K562 (cell line): Measurements from ENCODE around the gene LBR. TPM values are rescaled to one million over a fixed set of nuclear protein-coding genes. Genes with fewer than 3 reads are reported as not detected.

Experiments used
- ATAC-seq: fragments of 200-7000 bp; cut with Tn5 transposase; 3 replicates; pipeline ENCODE4 v1.9.1; 2020; ENCODE audit warnings: moderate library complexity
- BruUV-seq: library from RNA; stranded (reverse); fragments of 400-500 nt; replicated peaks from 2 replicates; lab custom pipeline; 2021; lab: Mats Ljungman, UMichigan
- CTCF ChIA-PET: fragments of 300-600 bp; formaldehyde crosslinking; extraction: SDS; loops from one replicate; lab custom pipeline; 2021; ENCODE audit warnings: low intra/inter-chr PET ratio; lab: Yijun Ruan, JAX
- POLR2A ChIA-PET: fragments of 300-600, 350-650 bp; sonication (Branson Sonifier 250); formaldehyde crosslinking; extraction: SDS; loops from one replicate; lab custom pipeline; 2021; ENCODE audit warnings: antibody characterized with exemption, inconsistent platforms; lab: Yijun Ruan, JAX
- DNase-seq, 4 experiments: peaks; one replicate each; pipeline versions ENCODE4 v3.0.0 to v3.0.0-alpha.2; 2011 to 2018; ENCODE audit warnings: low spot score in 3 of 4, mixed read lengths in 3 of 4; ENCODE audit errors: extremely low read depth in 1 of 4
- FAIRE-seq: peaks from 2 replicates; lab custom pipeline; 2011; peaks lifted over from hg19 to GRCh38; lab: Jason Lieb, UNC
- H2AFZ ChIP-seq: 2 replicates; pipeline ENCODE4 v1.6.0; 2011; ENCODE audit warnings: low read depth, low read length, control low read depth, inconsistent platforms
- H3K27ac ChIP-seq: fragments of 200-600 bp; 3 replicates; pipeline ENCODE4 v1.8.0; 2011; ENCODE audit warnings: low read depth, mild to moderate bottlenecking, control low read depth, inconsistent platforms, low read length, moderate library complexity, mixed read lengths; ENCODE audit errors: extremely low read depth
- H3K27me3 ChIP-seq, 2 experiments: fragments of 300-600 bp in 1 of 2; 2 replicates in 1 of 2; 3 replicates in 1 of 2; pipeline versions ENCODE4 v1.6.0 to v1.8.0; 2011; ENCODE audit warnings: inconsistent platforms in 2 of 2, low read length in 2 of 2, mild to moderate bottlenecking in 1 of 2, mixed read lengths in 1 of 2, moderate library complexity in 1 of 2; ENCODE audit not compliant: control insufficient read depth in 2 of 2, insufficient read depth in 2 of 2
- H3K36me3 ChIP-seq: fragments of 300-600 bp; 3 replicates; pipeline ENCODE4 v1.8.0; 2011; ENCODE audit warnings: mild to moderate bottlenecking, low read length, inconsistent platforms; ENCODE audit not compliant: control insufficient read depth, insufficient read depth
- H3K4me1 ChIP-seq, 2 experiments: fragments of 200-600 bp in 1 of 2; replicated peaks in 1 of 2; 2 replicates in 1 of 2; 3 replicates in 1 of 2; pipeline versions ENCODE4 v1.5.1 to v1.8.0; 2011; ENCODE audit warnings: inconsistent platforms in 2 of 2, low read length in 2 of 2, mild to moderate bottlenecking in 1 of 2, mixed read lengths in 1 of 2, moderate library complexity in 1 of 2; ENCODE audit not compliant: control insufficient read depth in 2 of 2, insufficient read depth in 2 of 2
- H3K4me2 ChIP-seq: 2 replicates; pipeline ENCODE4 v1.6.1; 2011; ENCODE audit warnings: low read length, control low read depth, inconsistent platforms, mixed read lengths; ENCODE audit not compliant: insufficient read depth
- H3K4me3 ChIP-seq: fragments of 200-600 bp; sonication (generic), shearing (Covaris generic); 2 replicates; pipeline ENCODE4 v1.5.1; 2016; ENCODE audit warnings: control low read depth, inconsistent platforms
- H3K79me2 ChIP-seq: fragments of 200-600 bp; 3 replicates; pipeline ENCODE4 v1.8.0; 2011; ENCODE audit warnings: low read length, inconsistent platforms; ENCODE audit not compliant: control insufficient read depth, insufficient read depth
- H3K9ac ChIP-seq, 2 experiments: 2 replicates each; pipeline versions ENCODE4 v1.6.0 to v1.6.1; 2011; ENCODE audit warnings: low read depth in 2 of 2, low read length in 2 of 2, control low read depth in 1 of 2, inconsistent platforms in 1 of 2, mild to moderate bottlenecking in 1 of 2, mixed read lengths in 1 of 2; ENCODE audit not compliant: insufficient read depth in 1 of 2
- H3K9me1 ChIP-seq: one replicate; pipeline ENCODE4 v1.6.0; 2011; ENCODE audit warnings: inconsistent platforms, mild to moderate bottlenecking, low read length, moderate library complexity; ENCODE audit not compliant: control insufficient read depth, insufficient read depth
- H3K9me3 ChIP-seq: replicated peaks from 2 replicates; pipeline ENCODE4 v1.5.1; 2011; ENCODE audit warnings: low read depth, low read length, inconsistent platforms; ENCODE audit not compliant: control insufficient read depth, insufficient read depth
- H4K20me1 ChIP-seq: replicated peaks from 2 replicates; pipeline ENCODE4 v1.6.1; 2011; ENCODE audit warnings: low read length, inconsistent platforms, mixed read lengths; ENCODE audit not compliant: control insufficient read depth, insufficient read depth
- CBX1 ChIP-seq: sonication (generic); IDR thresholded peaks from 2 replicates; pipeline ENCODE4 v1.6.1; 2016; ENCODE audit warnings: antibody characterized with exemption, low read depth, mild to moderate bottlenecking
- HLTF ChIP-seq: fragments of 450-650 bp; IDR thresholded peaks from 2 replicates; pipeline ENCODE4 v1.6.1; 2016
- MEF2A ChIP-seq: IDR thresholded peaks from 2 replicates; pipeline ENCODE4 v1.6.1; 2011; ENCODE audit warnings: low read depth, mild to moderate bottlenecking, low read length, moderate library complexity; ENCODE audit not compliant: control insufficient read depth
- NELFE ChIP-seq: IDR thresholded peaks from 2 replicates; pipeline ENCODE4 v1.6.1; 2011; ENCODE audit warnings: mild to moderate bottlenecking; ENCODE audit not compliant: insufficient read depth, insufficient read length
- ZNF316 ChIP-seq: fragments of 450-650 bp; IDR thresholded peaks from 2 replicates; pipeline ENCODE4 v1.6.1; 2016
- WGBS: fragments of 100-300 bp; shearing (Covaris generic); methylation state at CpG from one replicate; pipeline ENCODE4 v1.1.6; 2016; ENCODE audit warnings: low coverage, mixed read lengths; ENCODE audit not compliant: insufficient coverage; ENCODE audit errors: missing lambda C conversion rate; 5-methylcytosine and 5-hydroxymethylcytosine counted together
- in situ Hi-C: fragments of 300-500 bp; cut with MboI; formaldehyde crosslinking; loops from 4 replicates; pipeline ENCODE4 v1.15.0; 2018; ENCODE audit warnings: inconsistent platforms, mixed read lengths
- intact Hi-C: fragments of 100-400 bp; cut with micrococcal nuclease; formaldehyde crosslinking; loops from 2 replicates; pipeline ENCODE4 v1.14.2; 2022
- polyA plus RNA-seq, 8 experiments: library from polyadenylated mRNA; depleted of rRNA in 4 of 8; stranded (reverse) in 5 of 8; unstranded in 3 of 8; fragments of >200 nt; fragmentation: Nextera tagmentation in 2 of 8; fragmentation: Illumina TruSeq in 1 of 8; extraction: Ambion mirVana in 2 of 8; extraction: Trizol in 1 of 8; gene quantifications; 2 replicates each; pipeline versions ENCODE4 v1.2.1 to v1.2.3, GENCODE V29; 2011 to 2014; ENCODE audit warnings: inconsistent platforms in 1 of 8, missing spikeins in 1 of 8
- total RNA-seq, 7 experiments: library from RNA; depleted of rRNA in 6 of 7; stranded (reverse); fragments of >200 nt in 6 of 7; fragmentation: Illumina TruSeq in 2 of 7; extraction: Trizol in 2 of 7; gene quantifications; 2 replicates each; pipeline versions ENCODE4 v1.2.1 to v1.2.3, GENCODE V29; 2011 to 2021; ENCODE audit warnings: low replicate concordance in 1 of 7
- TF ChIP-seq, protein P1 (sequence below), 2 experiments: fragments of 450-650 bp in 1 of 2; sonication (generic) in 1 of 2; formaldehyde crosslinking in 1 of 2; IDR thresholded peaks; 2 replicates each; pipeline versions ENCODE4 v1.7.1 to v1.9.0; 2016 to 2022; ENCODE audit warnings: inconsistent platforms in 1 of 2, mild to moderate bottlenecking in 1 of 2, missing genetic modification reagents in 1 of 2
- TF ChIP-seq, protein P2 (sequence below): fragments of 250-450 bp; sonication (Bioruptor Pico); IDR thresholded peaks from 2 replicates; pipeline ENCODE4 v1.8.0; 2022; ENCODE audit warnings: moderate library complexity, mild to moderate bottlenecking, inconsistent platforms

The LBR gene
- total and polyA plus RNA-seq, 9 of the 15 experiments (the other 6 are each of a cell fraction or from before 2014, with no cell fraction given) = 102 to 229 (median 197) TPM

DNA sequence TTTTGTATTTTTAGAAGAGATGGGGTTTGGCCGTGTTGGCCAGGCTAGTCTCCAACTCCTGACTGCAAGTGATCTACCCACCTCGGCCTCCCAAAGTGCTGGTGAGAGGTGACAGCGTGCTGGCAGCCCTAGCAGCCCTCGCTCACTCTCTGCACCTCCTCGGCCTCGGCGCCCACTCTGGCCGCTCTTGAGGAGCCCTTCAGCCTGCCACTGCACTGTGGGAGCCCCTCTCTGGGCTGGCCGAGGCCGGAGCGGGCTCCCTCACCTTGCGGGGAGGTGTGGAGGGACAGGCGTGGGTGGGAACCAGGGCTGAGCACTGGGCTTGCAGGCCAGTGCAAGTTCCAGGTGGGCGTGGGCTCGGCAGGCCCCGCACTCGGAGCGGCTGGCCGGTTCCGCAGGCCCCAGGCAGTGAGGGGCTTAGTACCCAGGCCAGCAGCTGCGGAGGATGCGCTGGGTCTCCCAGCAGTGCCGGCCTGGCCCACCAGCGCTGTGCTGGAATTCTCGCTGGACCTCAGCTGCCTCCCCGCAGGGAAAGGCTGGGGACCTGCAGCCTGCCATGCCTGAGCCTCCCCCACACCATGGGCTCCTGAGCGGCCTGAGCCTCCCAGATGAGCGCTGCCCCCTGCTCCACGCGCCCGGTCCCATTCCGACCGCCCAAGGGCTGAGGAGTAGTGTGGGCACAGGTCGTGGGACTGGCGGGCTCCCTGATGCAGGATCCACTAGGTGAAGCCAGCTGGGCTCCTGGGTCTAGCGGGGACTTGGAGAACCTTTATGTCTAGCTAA, 3.4 kb upstream of the LBR start:
- in situ Hi-C loops (no loop called here), intact Hi-C loops (no loop called here)
- no peak overlapping the region for H3K27ac ChIP-seq
- no peak for TF ChIP-seq ZNF316
- TF ChIP-seq, protein P1, sequence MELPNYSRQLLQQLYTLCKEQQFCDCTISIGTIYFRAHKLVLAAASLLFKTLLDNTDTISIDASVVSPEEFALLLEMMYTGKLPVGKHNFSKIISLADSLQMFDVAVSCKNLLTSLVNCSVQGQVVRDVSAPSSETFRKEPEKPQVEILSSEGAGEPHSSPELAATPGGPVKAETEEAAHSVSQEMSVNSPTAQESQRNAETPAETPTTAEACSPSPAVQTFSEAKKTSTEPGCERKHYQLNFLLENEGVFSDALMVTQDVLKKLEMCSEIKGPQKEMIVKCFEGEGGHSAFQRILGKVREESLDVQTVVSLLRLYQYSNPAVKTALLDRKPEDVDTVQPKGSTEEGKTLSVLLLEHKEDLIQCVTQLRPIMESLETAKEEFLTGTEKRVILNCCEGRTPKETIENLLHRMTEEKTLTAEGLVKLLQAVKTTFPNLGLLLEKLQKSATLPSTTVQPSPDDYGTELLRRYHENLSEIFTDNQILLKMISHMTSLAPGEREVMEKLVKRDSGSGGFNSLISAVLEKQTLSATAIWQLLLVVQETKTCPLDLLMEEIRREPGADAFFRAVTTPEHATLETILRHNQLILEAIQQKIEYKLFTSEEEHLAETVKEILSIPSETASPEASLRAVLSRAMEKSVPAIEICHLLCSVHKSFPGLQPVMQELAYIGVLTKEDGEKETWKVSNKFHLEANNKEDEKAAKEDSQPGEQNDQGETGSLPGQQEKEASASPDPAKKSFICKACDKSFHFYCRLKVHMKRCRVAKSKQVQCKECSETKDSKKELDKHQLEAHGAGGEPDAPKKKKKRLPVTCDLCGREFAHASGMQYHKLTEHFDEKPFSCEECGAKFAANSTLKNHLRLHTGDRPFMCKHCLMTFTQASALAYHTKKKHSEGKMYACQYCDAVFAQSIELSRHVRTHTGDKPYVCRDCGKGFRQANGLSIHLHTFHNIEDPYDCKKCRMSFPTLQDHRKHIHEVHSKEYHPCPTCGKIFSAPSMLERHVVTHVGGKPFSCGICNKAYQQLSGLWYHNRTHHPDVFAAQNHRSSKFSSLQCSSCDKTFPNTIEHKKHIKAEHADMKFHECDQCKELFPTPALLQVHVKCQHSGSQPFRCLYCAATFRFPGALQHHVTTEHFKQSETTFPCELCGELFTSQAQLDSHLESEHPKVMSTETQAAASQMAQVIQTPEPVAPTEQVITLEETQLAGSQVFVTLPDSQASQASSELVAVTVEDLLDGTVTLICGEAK (IDR thresholded peaks at IDR 0.05) = no peak
- TF ChIP-seq, protein P1 (CRISPR knock-in tag; IDR thresholded peaks at IDR 0.05) = no peak
- TF ChIP-seq MEF2A = no peak
- no peak for TF ChIP-seq NELFE
- TF ChIP-seq, protein P2, sequence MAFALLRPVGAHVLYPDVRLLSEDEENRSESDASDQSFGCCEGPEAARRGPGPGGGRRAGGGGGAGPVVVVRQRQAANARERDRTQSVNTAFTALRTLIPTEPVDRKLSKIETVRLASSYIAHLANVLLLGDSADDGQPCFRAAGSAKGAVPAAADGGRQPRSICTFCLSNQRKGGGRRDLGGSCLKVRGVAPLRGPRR = no peak
- TF ChIP-seq CBX1 = peak; percentile 37; the same call in 1 of the 2 replicates
- TF ChIP-seq HLTF = 0 out of 2 replicates have a peak, but pooled peaks have one; percentile 34
- peaks cover 17 to 23% of the 10 kb centered on the region in 2 experiments; a peak in 4 of 5 replicates for H3K4me1 ChIP-seq
- H3K9me1 ChIP-seq = no peaks in the 10 kb centered on the region
- peaks cover 17% of the 10 kb centered on the region for H3K79me2 ChIP-seq
- H3K4me3 ChIP-seq = no peak overlapping the region
- BruUV-seq = no TSS peak
- ChIA-PET POLR2A (interaction anchor here (1.2 to 2.9 kb wide), 2 partner anchors 11 to 13 kb away, joined by 8 to 9 read pairs; no protein-coding TSS in a partner anchor), CTCF (no interaction called here)
- peaks cover 8% of the 10 kb centered on the region; the same call in 1 of the 2 replicates for H3K9me3 ChIP-seq
- H2AFZ ChIP-seq = no peak overlapping the region
- DNase-seq (no peak), FAIRE-seq (no peak), ATAC-seq (no peak)
- H4K20me1 ChIP-seq = peaks cover 8% of the 10 kb centered on the region
- H3K36me3 ChIP-seq = peaks cover 3% of the 10 kb centered on the region; the same call in 1 of the 3 replicates
- WGBS = 95% methylated on average over 31 of the region's 36 CpGs
- no peak overlapping the region for H3K9ac ChIP-seq
- H3K4me2 ChIP-seq = no peak overlapping the region
- no peaks in the 10 kb centered on the region for H3K27me3 ChIP-seq
